Esophagus (tissue), 2 donors: Measurements from ENCODE around the gene GPBP1. TPM values are rescaled to one million over a fixed set of nuclear protein-coding genes. Genes with fewer than 3 reads are reported as not detected.
"Not testable (repeated sequence)": the region's sequence is repeated elsewhere in the genome, so short reads cannot be mapped to it uniquely, and the experiment has no call there.

Experiments used
- H3K27ac ChIP-seq, 2 donors: one replicate each; pipeline ENCODE4 v1.5.1; 2013; ENCODE audit warnings: low read depth in 2 of 2, mild to moderate bottlenecking in 2 of 2, inconsistent platforms in 1 of 2, low read length in 1 of 2, moderate library complexity in 1 of 2
- H3K27me3 ChIP-seq, 2 donors: one replicate each; pipeline ENCODE4 v1.6.1; 2013; ENCODE audit warnings: low read length in 2 of 2, control low read depth in 1 of 2, mild to moderate bottlenecking in 1 of 2; ENCODE audit not compliant: insufficient read depth in 2 of 2, control insufficient read depth in 1 of 2
- H3K36me3 ChIP-seq, 2 donors: one replicate each; pipeline ENCODE4 v1.6.1; 2013; ENCODE audit warnings: low read length in 1 of 2; ENCODE audit not compliant: control insufficient read depth in 2 of 2, insufficient read depth in 2 of 2
- H3K4me1 ChIP-seq, 2 donors: one replicate each; pipeline ENCODE4 v1.6.1; 2013; ENCODE audit warnings: low read length in 1 of 2; ENCODE audit not compliant: control insufficient read depth in 2 of 2, insufficient read depth in 2 of 2
- H3K4me3 ChIP-seq, 2 donors: one replicate each; pipeline ENCODE4 v1.5.1; 2013; ENCODE audit warnings: low read length in 2 of 2, mild to moderate bottlenecking in 2 of 2, low read depth in 1 of 2, moderate library complexity in 1 of 2
- H3K9me3 ChIP-seq, 2 donors: one replicate each; pipeline ENCODE4 v1.6.1; 2013; ENCODE audit warnings: mild to moderate bottlenecking in 2 of 2, low read depth in 1 of 2, low read length in 1 of 2, moderate library complexity in 1 of 2; ENCODE audit not compliant: control insufficient read depth in 2 of 2, insufficient read depth in 1 of 2
- WGBS, 2 donors: extraction: QIAGEN DNeasy Blood & Tissue Kit; methylation state at CpG; one replicate each; pipeline ENCODE4 v1.1.7; 2013; 5-methylcytosine and 5-hydroxymethylcytosine counted together
- polyA plus RNA-seq, 2 donors: library from polyadenylated mRNA; stranded (reverse); fragments of 200-250 nt; gene quantifications; one replicate each; pipeline ENCODE4 v1.2.3, GENCODE V29; 2013
- donor health status: healthy with polysubstance abuse.
- donor health status: Bipolar disorder and iron deficiency.

The GPBP1 gene
- polyA plus RNA-seq, 2 donors, result 29.7 to 48.4 TPM

DNA sequence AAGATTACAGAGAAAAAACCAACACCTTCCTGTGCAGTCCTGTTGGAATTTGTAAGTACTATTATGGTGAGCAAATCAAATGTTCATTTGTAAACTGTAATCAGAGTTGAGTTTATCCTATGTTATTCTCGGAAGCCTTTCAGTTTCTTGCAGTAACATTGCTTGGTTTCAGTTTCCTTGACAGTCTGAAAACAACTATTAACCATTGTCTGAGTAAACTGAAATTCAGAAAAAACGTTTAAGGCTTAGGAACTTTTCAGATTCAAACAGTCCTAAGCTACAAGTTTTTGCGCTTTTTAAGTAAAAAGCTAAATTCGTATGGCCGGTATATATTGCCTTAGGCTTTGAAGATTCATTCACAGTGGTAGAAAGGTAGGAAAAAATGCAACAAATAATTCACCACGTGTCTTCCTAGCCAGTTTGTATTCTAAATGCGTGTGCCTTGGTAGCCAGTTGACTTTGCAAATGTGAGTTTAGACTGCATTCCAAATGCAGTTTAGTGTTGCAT lies 2.5 kb downstream of the GPBP1 start:
- H3K27ac ChIP-seq, result no peak overlapping the region
- H3K4me1 ChIP-seq, result peaks cover 0 to 4% of the 10 kb centered on the region in 2 donors
- no peaks in the 10 kb centered on the region for H3K36me3 ChIP-seq
- H3K9me3 ChIP-seq, result no peaks in the 10 kb centered on the region
- WGBS, 2 donors, result 1 to 2% methylated on average over 7 of the region's 7 CpGs
- H3K27me3 ChIP-seq, result no peaks in the 10 kb centered on the region
- H3K4me3 ChIP-seq, result peak overlapping the region in 1 of 2 donors; percentile 93

DNA sequence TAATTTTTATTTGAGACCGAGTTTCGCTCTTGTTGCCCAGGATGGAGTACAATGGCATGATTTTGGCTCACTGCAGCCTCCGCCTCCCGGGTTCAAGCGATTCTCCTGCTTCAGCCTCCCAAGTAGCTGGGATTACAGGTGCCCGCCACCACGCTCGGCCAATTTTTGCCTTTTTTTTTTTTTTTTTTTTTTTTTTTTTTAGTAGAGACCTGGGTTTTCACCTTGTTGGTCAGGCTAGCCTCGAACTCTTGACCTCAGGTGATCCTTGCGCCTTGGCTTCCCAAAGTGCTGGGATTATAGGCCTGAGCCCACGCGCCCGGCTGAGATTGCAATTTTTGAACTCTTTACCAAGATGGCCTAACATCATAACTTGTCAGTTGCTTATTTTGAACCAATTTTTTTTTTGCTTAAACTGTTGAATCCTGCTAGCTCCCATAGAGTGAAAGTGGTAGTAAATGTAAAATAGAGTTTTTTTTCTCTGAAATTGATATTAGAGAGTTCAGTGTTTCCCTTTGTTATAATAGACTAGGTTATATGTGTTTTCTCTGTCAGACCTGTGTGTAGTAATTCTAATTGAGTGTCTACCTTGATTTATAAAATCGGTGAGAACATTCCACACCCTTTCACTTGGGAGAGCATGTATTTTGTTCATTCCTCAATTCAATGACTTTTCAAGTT lies 3.8 kb downstream of the GPBP1 start:
- 83 to 88% methylated on average over 14 of the region's 14 CpGs for WGBS, 2 donors
- peak overlapping the region in 1 of 2 donors; percentile 45 for H3K4me3 ChIP-seq

DNA sequence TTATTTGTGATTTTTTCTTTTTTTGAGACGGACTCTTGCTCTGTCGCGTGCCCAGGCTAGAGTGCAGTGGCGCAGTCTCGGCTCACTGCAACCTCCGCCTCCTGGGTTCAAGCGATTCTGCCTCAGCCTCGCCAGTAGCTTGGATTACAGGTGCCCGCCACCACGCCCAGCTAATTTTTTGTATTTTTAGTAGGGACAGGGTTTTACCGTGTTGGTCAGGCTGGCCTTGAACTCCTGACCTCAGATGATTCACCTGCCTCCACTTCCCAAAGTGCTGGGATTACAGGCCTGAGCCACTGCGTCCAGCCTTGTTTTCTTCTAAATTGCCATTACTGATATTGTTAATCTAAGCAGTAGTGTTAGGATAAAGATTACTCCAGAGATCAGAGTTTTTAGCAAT lies 4.4 kb downstream of the GPBP1 start:
- not testable (repeated sequence) for H3K4me1 ChIP-seq, H3K27me3 ChIP-seq, H3K36me3 ChIP-seq, H3K9me3 ChIP-seq
- 40 to 52% methylated on average over 12 of the region's 12 CpGs for WGBS, 2 donors
- peak overlapping the region; percentile 29 to 45 for H3K4me3 ChIP-seq
- peak overlapping the region in 1 of 2 donors; percentile 24 for H3K27ac ChIP-seq

More for the DNA sequence above, 3.8 kb downstream of the GPBP1 start:
- Histone ChIP-seq H3K36me3 (no peaks in the 10 kb centered on the region), H3K4me1 (peaks cover 0 to 2% of the 10 kb centered on the region in 2 donors), H3K9me3 (no peaks in the 10 kb centered on the region), H3K27ac (no peak overlapping the region), H3K27me3 (no peaks in the 10 kb centered on the region)

DNA sequence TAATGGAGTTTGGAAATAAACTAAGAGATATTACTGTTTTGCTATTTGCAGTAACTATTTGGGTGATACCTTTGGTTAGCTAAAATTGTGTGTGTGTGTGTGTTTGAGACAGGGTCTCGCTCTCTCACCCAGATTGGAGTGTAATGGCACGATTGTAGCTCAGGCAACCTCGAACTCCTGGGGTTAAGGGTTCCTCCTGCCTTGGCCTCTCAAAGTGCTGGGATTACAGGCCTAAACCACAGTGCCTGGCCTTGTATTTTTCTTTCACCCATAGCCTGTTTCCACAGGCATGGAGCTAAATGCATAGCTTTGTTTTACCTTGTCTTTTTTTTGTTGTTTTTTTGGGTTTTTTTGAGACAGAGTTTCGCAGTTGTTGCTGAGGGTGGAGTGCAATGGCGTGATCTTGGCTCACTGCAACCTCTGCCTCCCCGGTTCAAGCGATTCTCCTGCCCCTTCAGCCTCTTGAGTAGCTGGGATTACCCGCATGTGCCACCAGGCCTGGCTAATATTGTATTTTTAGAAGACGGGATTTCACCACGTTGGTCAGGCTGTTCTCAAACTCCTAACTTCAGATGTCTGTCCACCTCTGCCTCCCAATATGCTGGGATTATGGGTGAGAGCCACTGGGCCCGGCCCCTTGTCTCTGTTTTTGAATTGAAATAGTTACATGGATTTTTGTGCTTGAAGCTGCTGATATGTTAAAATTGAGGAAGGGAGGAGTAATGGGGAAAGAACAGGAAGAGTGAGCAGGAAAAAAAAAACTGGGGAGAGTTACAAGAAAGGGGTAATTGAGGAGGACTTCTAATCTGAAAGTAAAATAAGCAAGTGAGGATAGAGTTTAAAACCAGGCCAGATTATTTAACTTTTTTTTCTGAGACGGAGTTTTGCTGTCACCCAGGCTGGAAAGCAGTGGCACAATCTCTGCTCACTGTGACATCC lies 5.7 kb downstream of the GPBP1 start:
- H3K36me3 ChIP-seq, result peaks cover 0 to 7% of the 10 kb centered on the region in 2 donors
- H3K27ac ChIP-seq, result no peak overlapping the region
- no peaks in the 10 kb centered on the region for H3K9me3 ChIP-seq
- H3K4me3 ChIP-seq, result peak overlapping the region; percentile 15 to 45
- H3K4me1 ChIP-seq, result peaks cover 0 to 4% of the 10 kb centered on the region in 2 donors
- WGBS, 2 donors, result 22 to 31% methylated on average over 12 of the region's 12 CpGs
- H3K27me3 ChIP-seq, result no peaks in the 10 kb centered on the region

DNA sequence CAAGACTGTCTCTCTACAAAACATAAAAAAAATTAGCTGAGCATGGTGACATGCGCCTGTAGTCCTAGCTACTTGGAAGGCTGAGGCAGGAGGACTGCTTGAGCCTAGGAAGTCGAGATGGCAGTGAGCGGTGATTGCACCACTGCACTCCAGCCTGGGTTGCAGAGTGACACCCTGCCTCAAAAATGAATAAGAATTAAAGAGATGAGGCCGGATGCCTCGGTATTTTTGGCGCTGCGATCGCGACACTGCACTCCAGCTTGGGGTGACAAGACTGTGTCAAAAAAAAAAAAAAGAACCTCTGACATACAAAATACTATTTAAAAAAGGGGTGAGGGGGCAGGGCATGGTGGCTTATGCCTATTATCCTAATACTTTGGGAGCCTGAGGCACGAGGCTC lies 7.3 kb downstream of the GPBP1 start:
- Histone ChIP-seq H3K27me3 (no peaks in the 10 kb centered on the region), H3K36me3 (peaks cover 0 to 7% of the 10 kb centered on the region in 2 donors), H3K4me1 (peaks cover 0 to 4% of the 10 kb centered on the region in 2 donors), H3K9me3 (no peaks in the 10 kb centered on the region), H3K4me3 (peak overlapping the region in 1 of 2 donors; percentile 7), H3K27ac (no peak overlapping the region)
- WGBS, 2 donors, result 78 to 80% methylated on average over 10 of the region's 10 CpGs

DNA sequence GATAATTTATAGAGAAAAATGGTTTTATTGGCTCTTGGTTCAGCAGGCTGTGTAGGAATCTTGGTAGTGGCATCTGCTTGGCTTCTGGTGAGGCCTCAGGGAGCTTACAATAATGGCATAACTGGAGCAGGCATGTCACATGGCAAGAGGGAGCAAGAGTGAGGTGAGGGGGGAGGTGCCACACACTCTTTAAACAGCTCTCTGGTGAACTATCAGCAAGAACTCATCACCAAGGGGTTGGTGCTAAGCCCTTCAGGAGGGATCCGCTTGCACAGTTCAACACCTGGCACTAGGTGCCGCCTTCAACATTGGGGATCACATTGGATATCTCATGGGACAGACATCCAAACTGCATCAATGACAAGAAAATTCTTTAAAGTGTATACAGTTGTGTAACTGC lies 10.5 kb downstream of the GPBP1 start:
- peaks cover 0 to 4% of the 10 kb centered on the region in 2 donors for H3K4me1 ChIP-seq
- H3K9me3 ChIP-seq, result no peaks in the 10 kb centered on the region
- 94 to 96% methylated on average over 2 of the region's 2 CpGs for WGBS, 2 donors
- H3K4me3 ChIP-seq, result no peak overlapping the region
- no peak overlapping the region for H3K27ac ChIP-seq
- peaks cover 0 to 7% of the 10 kb centered on the region in 2 donors for H3K36me3 ChIP-seq
- no peaks in the 10 kb centered on the region for H3K27me3 ChIP-seq

DNA sequence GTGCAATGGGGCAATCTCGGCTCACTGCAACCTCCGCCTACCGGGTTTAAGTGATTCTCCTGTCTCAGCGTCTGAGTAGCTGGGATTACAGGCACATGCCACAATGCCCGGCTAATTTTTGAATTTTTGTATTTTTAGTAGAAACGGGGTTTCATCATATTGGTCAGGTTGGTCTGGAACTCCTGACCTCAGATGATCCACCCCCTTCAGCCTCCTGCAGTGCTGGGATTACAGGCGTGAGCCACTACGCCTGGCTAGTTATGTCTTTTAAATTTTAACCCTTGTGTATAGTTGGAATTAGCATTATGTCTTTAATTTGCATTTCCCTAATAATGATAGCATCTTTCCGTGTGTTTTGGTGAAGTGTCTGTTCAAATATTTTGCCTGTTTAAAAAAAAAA lies 11.5 kb downstream of the GPBP1 start:
- no peaks in the 10 kb centered on the region for H3K27me3 ChIP-seq
- H3K4me3 ChIP-seq, result no peak overlapping the region
- no peaks in the 10 kb centered on the region for H3K9me3 ChIP-seq
- WGBS, 2 donors, result 64 to 66% methylated on average over 9 of the region's 9 CpGs
- peaks cover 0 to 3% of the 10 kb centered on the region in 2 donors for H3K4me1 ChIP-seq
- peaks cover 0 to 7% of the 10 kb centered on the region in 2 donors for H3K36me3 ChIP-seq
- no peak overlapping the region for H3K27ac ChIP-seq

DNA sequence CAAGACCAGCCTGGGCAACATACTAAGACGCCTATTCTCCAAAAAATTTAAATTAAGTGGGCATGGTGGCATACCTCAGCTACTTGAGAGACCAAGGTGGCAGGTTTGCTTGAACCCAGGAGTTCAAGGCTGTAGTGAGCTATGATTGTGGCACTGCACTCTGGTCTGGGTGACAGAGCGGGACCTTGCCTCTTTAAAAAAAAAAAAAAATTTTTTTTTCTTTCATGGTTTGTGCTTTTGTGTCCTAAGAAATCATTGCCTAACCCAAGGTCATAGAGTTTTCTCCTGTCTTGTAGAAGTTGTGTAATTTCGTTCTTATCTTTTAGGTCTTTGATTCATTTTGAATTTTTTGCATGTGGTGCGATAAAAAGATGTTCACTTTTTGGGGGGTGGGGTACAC lies 12.3 kb downstream of the GPBP1 start:
- Histone ChIP-seq H3K36me3 (peaks cover 0 to 7% of the 10 kb centered on the region in 2 donors), H3K27me3 (no peaks in the 10 kb centered on the region), H3K27ac (no peak overlapping the region), H3K9me3 (no peaks in the 10 kb centered on the region), H3K4me1 (peaks cover 0 to 3% of the 10 kb centered on the region in 2 donors), H3K4me3 (no peak overlapping the region)
- WGBS, 2 donors, result 69 to 80% methylated on average over 4 of the region's 4 CpGs

DNA sequence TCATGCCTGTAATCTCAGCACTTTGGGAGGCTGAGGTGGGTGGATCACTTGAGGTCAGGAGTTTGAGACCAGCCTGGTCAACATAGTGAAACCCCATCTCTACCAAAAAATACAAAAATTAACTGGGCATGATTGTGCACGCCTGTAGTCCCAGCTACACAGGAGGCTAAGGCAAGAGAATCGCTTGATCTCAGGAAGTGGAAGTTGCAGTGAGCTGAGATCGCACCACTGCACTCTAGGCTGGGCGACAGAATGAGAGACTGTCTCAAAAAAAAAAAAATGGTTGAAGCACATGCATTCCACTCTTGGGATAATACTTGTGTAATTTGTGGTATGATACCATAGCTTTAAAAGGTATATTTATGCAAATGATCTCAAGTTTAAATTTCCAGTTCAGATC lies 14.1 kb downstream of the GPBP1 start:
- H3K4me3 ChIP-seq, H3K9me3 ChIP-seq, H3K27me3 ChIP-seq, H3K4me1 ChIP-seq, H3K27ac ChIP-seq, H3K36me3 ChIP-seq: not testable (repeated sequence)
- 72 to 73% methylated on average over 4 of the region's 4 CpGs for WGBS, 2 donors
